SJSA1 (cell line): ENCODE measurements around the gene ZNF614. TPM values are rescaled to one million over a fixed set of nuclear protein-coding genes. Genes with fewer than 3 reads are reported as not detected.
"Not testable (repeated sequence)": the region's sequence is repeated elsewhere in the genome, so short reads cannot be mapped to it uniquely, and the experiment has no call there.

Source experiments
- DNase-seq, 2 experiments: peaks; one replicate each; pipeline ENCODE4 v3.0.0-alpha.2; 2015 to 2020; ENCODE audit warnings: low spot score in 2 of 2, low read depth in 1 of 2
- H3K27ac ChIP-seq: fragments of 250-450 bp; sonication (Bioruptor Pico); 2 replicates; pipeline ENCODE4 v1.5.1; 2020; ENCODE audit warnings: mild to moderate bottlenecking, moderate library complexity
- H3K27me3 ChIP-seq: fragments of 250-450 bp; sonication (Bioruptor Pico); replicated peaks from 2 replicates; pipeline ENCODE4 v1.5.1; 2020; ENCODE audit warnings: mild to moderate bottlenecking, moderate library complexity
- H3K36me3 ChIP-seq: fragments of 250-450 bp; sonication (Bioruptor Pico); 2 replicates; pipeline ENCODE4 v1.5.1; 2020; ENCODE audit warnings: mild to moderate bottlenecking
- H3K4me1 ChIP-seq: fragments of 250-450 bp; sonication (Bioruptor Pico); replicated peaks from 2 replicates; pipeline ENCODE4 v1.6.1; 2021; ENCODE audit warnings: mild to moderate bottlenecking
- H3K4me3 ChIP-seq: fragments of 250-450 bp; sonication (Bioruptor Pico); 2 replicates; pipeline ENCODE4 v1.5.1; 2020; ENCODE audit warnings: mild to moderate bottlenecking
- H3K9me3 ChIP-seq: fragments of 250-450 bp; sonication (Bioruptor Pico); replicated peaks from 2 replicates; pipeline ENCODE4 v1.5.1; 2020; ENCODE audit warnings: mild to moderate bottlenecking
- total RNA-seq: library from RNA; depleted of rRNA; stranded (reverse); fragments of >200 nt; shearing (Covaris generic); gene quantifications from 2 replicates; pipeline ENCODE4 v1.2.3, GENCODE V29; 2014

The ZNF614 gene
- total RNA-seq, 1 experiment from 2014 or later = 10.6 TPM

GRCh38 chr19:52022193-52022592, 6.0 kb downstream of the ZNF614 start:
- H3K36me3 ChIP-seq = peaks cover 78% of the 10 kb centered on the region
- no peaks in the 10 kb centered on the region for H3K27me3 ChIP-seq
- H3K9me3 ChIP-seq = peaks cover 16% of the 10 kb centered on the region
- DNase-seq = no peak
- H3K27ac ChIP-seq = no peak overlapping the region
- peaks cover 2% of the 10 kb centered on the region; the same call in 1 of the 2 replicates for H3K4me1 ChIP-seq
- H3K4me3 ChIP-seq = no peak overlapping the region

GRCh38 chr19:52020506-52020905, 7.7 kb downstream of the ZNF614 start:
- peaks cover 87% of the 10 kb centered on the region for H3K36me3 ChIP-seq
- no peaks in the 10 kb centered on the region for H3K4me1 ChIP-seq
- H3K27ac ChIP-seq = no peak overlapping the region
- DNase-seq = no peak
- peaks cover 13% of the 10 kb centered on the region; the same call in 1 of the 2 replicates for H3K9me3 ChIP-seq
- no peak overlapping the region for H3K4me3 ChIP-seq
- no peaks in the 10 kb centered on the region for H3K27me3 ChIP-seq

GRCh38 chr19:52010674-52011073, 17.5 kb downstream of the ZNF614 start:
- H3K36me3 ChIP-seq = peaks cover 25% of the 10 kb centered on the region
- DNase-seq = no peak
- peaks cover 8% of the 10 kb centered on the region for H3K9me3 ChIP-seq
- H3K4me1 ChIP-seq = peaks cover 3% of the 10 kb centered on the region; the same call in 1 of the 2 replicates
- H3K27me3 ChIP-seq = no peaks in the 10 kb centered on the region
- no peak overlapping the region for H3K27ac ChIP-seq
- no peak overlapping the region for H3K4me3 ChIP-seq

- DNase-seq = peak; percentile 80 to 82
- peaks cover 3% of the 10 kb centered on the region; the same call in 1 of the 2 replicates for H3K4me1 ChIP-seq
- H3K9me3 ChIP-seq = peaks cover 13% of the 10 kb centered on the region
- H3K4me3 ChIP-seq = peak within 1 kb of the TSS; percentile 59
- H3K36me3 ChIP-seq = peaks cover 8% of the 10 kb centered on the region
- H3K27ac ChIP-seq = peak within 1 kb of the TSS; percentile 56
- no peaks in the 10 kb centered on the region for H3K27me3 ChIP-seq
Observed at GRCh38 chr19:52007806-52008557, 20.2 kb downstream of the ZNF614 start, which contains the start of gene ZNF615. Gene ZNF615 (minus strand): TSS chr19:52008211. CDS start chr19:52003711, 4,500 bp downstream.

GRCh38 chr19:52007451-52007805, 20.8 kb downstream of the ZNF614 start:
- H3K4me1 ChIP-seq = peaks cover 3% of the 10 kb centered on the region; the same call in 1 of the 2 replicates
- peak overlapping the region; percentile 59 for H3K4me3 ChIP-seq
- H3K27me3 ChIP-seq = no peaks in the 10 kb centered on the region
- H3K36me3 ChIP-seq = peaks cover 4% of the 10 kb centered on the region; the same call in 1 of the 2 replicates
- no peak for DNase-seq
- peaks cover 13% of the 10 kb centered on the region for H3K9me3 ChIP-seq
- no peak overlapping the region for H3K27ac ChIP-seq

GRCh38 chr19:51994048-51994644, 34.0 kb downstream of the ZNF614 start:
- Histone ChIP-seq H3K27me3 (no peaks in the 10 kb centered on the region), H3K27ac (no peak overlapping the region), H3K4me1 (no peaks in the 10 kb centered on the region), H3K9me3 (peaks cover 36% of the 10 kb centered on the region), H3K36me3 (peaks cover 38% of the 10 kb centered on the region), H3K4me3 (no peak overlapping the region)
- DNase-seq = no peak

GRCh38 chr19:51993422-51993821, 34.8 kb downstream of the ZNF614 start:
- DNase-seq = no peak
- Histone ChIP-seq H3K27me3 (no peaks in the 10 kb centered on the region), H3K4me3 (no peak overlapping the region), H3K9me3 (peaks cover 34% of the 10 kb centered on the region), H3K27ac (no peak overlapping the region), H3K4me1 (no peaks in the 10 kb centered on the region), H3K36me3 (peaks cover 36% of the 10 kb centered on the region)

GRCh38 chr19:51986309-51987291, 41.6 kb downstream of the ZNF614 start, which contains the start of gene ZNF350:
Gene ZNF350 (minus strand): TSS chr19:51986840. CDS start chr19:51974360, 12,480 bp downstream.
- peak within 1 kb of the TSS; percentile 37 for H3K27ac ChIP-seq
- no peaks in the 10 kb centered on the region for H3K27me3 ChIP-seq
- H3K9me3 ChIP-seq = peaks cover 14% of the 10 kb centered on the region

GRCh38 chr19:51983361-51983760, 44.8 kb downstream of the ZNF614 start:
- no peak for DNase-seq
- no peaks in the 10 kb centered on the region for H3K4me1 ChIP-seq
- H3K27ac ChIP-seq = no peak overlapping the region
- H3K9me3 ChIP-seq = peaks cover 14% of the 10 kb centered on the region
- no peaks in the 10 kb centered on the region for H3K27me3 ChIP-seq
- peaks cover 5% of the 10 kb centered on the region; the same call in 1 of the 2 replicates for H3K36me3 ChIP-seq
- no peak overlapping the region for H3K4me3 ChIP-seq

More at GRCh38 chr19:51986309-51987291, 41.6 kb downstream of the ZNF614 start, which contains the start of gene ZNF350:
- H3K4me1 ChIP-seq = no peaks in the 10 kb centered on the region
- peak; percentile 67 to 83 for DNase-seq
- peaks cover 3% of the 10 kb centered on the region; the same call in 1 of the 2 replicates for H3K36me3 ChIP-seq
- H3K4me3 ChIP-seq = peak within 1 kb of the TSS; percentile 54

- not testable (repeated sequence) for H3K27me3 ChIP-seq, DNase-seq, H3K27ac ChIP-seq, H3K9me3 ChIP-seq, H3K4me3 ChIP-seq, H3K36me3 ChIP-seq, H3K4me1 ChIP-seq
Observed at GRCh38 chr19:51980926-51981325, 47.3 kb downstream of the ZNF614 start.

GRCh38 chr19:51980116-51980736, 48.0 kb downstream of the ZNF614 start:
- no peaks in the 10 kb centered on the region for H3K27me3 ChIP-seq
- no peak overlapping the region for H3K27ac ChIP-seq
- H3K4me3 ChIP-seq = no peak overlapping the region
- no peak for DNase-seq
- H3K9me3 ChIP-seq = peaks cover 5% of the 10 kb centered on the region; the same call in 1 of the 2 replicates
- 0 out of 2 replicates have a peak, but pooled peaks cover 3% of the 10 kb centered on the region for H3K36me3 ChIP-seq
- no peaks in the 10 kb centered on the region for H3K4me1 ChIP-seq

GRCh38 chr19:51978882-51979281, 49.3 kb downstream of the ZNF614 start:
- Histone ChIP-seq H3K4me1 (no peaks in the 10 kb centered on the region), H3K36me3 (peaks cover 6% of the 10 kb centered on the region), H3K4me3 (no peak overlapping the region), H3K27me3 (no peaks in the 10 kb centered on the region), H3K9me3 (peaks cover 9% of the 10 kb centered on the region; the same call in 1 of the 2 replicates), H3K27ac (no peak overlapping the region)
- no peak for DNase-seq

- no peak overlapping the region for H3K27ac ChIP-seq
- DNase-seq = no peak
- H3K4me1 ChIP-seq = no peaks in the 10 kb centered on the region
- no peak overlapping the region for H3K4me3 ChIP-seq
- H3K27me3 ChIP-seq = no peaks in the 10 kb centered on the region
- H3K36me3 ChIP-seq = peaks cover 16% of the 10 kb centered on the region
- peaks cover 10% of the 10 kb centered on the region; the same call in 1 of the 2 replicates for H3K9me3 ChIP-seq
Observed at GRCh38 chr19:51977346-51977745, 50.8 kb downstream of the ZNF614 start.
